ENCODE results near the gene SYCE3.

GRCh38 chr22:50531546-50531961 lies 31.2 kb downstream of the SYCE3 start:
- TF ChIP-seq CTCF (IDR thresholded peaks at IDR 0.05; ENCODE audit: low read depth, low read length) (no peak), EZH2phosphoT487 (IDR thresholded peaks at IDR 0.05; ENCODE audit: low read depth) (no peak)

Measured in OCI-LY3 (cell line).